Suppressor macrophage (primary cell): ENCODE measurements around the gene TCOF1.

Experiments used
- DNase-seq, 4 experiments: peaks; one replicate each; pipeline ENCODE4 v3.0.0-alpha.2; 2020 to 2022

Gene TCOF1

DNA sequence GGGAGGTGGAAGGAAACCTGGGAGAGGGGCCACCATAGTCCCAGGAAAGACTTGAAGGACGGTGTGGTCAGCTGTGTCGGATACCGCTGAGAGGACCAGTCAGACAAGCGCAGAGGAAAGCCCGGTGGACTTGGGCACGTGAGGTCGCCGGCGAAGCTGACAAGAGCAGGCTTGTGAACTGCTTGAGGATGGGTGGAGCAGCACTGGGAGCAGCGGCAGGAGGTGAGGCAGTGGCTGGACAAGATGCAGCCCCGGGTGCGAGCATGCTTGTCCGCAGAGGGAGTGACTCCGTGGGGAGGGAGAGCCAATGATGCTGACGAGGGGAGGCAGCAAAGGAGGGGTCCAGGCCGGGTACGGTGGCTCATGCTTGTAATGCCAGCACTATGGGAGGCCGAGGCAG is 73.6 kb downstream of the TCOF1 start:
- DNase-seq: no peak

DNA sequence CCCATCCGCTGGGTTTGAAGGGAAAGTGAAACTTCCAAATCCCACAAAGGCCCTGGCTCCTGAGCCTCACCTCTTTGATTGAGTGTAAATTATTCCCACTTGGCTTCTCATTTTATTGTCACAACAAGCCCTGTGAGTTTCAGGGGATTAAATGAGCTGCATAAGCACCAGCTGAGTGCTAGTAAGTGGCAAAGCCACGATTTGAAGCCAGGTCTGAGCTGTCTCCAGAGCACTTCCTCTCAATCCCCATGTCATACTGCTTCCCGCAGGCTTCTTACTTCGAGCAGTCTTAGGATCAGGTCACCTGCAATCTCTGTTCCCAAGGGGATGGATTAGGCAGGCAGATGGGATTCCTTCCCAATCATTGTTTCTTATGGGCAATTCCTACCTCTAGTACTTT is 74.1 kb downstream of the TCOF1 start:
- no peak for DNase-seq

DNA sequence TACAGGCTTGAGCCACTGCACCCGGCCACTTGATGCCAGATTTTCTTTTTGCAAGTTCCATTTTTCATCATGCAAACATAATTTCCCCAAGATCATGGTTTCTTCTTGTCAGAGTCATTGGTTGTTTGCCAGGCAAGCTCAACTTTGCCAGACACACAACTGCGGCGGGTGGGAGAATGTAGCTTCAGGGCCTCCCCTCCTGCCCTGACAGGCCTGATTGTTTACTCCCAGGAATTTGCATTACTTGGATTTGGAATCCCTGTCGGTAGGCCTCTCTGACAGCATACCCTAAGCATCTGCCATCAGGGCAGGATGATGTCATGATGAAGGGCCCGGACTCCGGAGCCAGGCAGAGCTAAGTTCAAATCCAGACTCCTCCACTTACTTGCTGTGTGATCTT is 77.0 kb downstream of the TCOF1 start:
- DNase-seq: no peak

- peak; percentile 93 to 96 (median 94) for DNase-seq
Measured at GRCh38 chr5:150436141-150436680, 78.7 kb downstream of the TCOF1 start.

DNA sequence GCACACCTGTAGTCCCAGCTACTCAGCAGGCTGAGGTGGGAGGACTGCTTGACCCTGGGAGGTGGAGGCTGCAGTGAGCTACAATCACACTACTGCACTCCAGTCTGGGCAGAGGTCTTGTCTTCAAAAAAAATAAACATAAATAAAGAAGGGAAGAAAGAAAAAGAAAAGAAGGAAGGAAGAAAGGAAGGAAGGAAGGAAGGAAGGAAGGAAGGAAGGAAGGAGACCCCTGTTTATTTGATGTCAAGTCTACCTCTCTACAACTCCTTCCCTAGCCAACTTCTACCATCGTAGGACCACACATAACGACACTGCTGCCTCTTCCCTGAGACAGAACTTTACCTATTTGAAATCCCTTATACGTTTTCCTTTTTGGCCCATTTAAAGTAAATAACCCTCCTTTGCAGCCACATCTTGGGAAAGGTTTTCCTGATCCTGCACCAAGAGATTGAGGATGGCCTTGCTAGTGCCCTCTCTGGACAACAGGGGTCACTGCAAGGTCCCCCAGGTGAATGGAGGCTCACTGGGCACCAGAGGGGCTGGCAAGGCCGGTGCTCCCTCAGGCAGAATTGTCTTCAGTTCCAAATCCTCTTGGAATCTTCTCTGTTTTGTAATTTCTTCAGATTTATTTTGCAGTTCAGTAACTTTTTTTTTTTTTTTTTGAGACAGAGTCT is 81.5 kb downstream of the TCOF1 start:
- DNase-seq: peak in 3 of 4 experiments; percentile 38 to 56 (median 49)

DNA sequence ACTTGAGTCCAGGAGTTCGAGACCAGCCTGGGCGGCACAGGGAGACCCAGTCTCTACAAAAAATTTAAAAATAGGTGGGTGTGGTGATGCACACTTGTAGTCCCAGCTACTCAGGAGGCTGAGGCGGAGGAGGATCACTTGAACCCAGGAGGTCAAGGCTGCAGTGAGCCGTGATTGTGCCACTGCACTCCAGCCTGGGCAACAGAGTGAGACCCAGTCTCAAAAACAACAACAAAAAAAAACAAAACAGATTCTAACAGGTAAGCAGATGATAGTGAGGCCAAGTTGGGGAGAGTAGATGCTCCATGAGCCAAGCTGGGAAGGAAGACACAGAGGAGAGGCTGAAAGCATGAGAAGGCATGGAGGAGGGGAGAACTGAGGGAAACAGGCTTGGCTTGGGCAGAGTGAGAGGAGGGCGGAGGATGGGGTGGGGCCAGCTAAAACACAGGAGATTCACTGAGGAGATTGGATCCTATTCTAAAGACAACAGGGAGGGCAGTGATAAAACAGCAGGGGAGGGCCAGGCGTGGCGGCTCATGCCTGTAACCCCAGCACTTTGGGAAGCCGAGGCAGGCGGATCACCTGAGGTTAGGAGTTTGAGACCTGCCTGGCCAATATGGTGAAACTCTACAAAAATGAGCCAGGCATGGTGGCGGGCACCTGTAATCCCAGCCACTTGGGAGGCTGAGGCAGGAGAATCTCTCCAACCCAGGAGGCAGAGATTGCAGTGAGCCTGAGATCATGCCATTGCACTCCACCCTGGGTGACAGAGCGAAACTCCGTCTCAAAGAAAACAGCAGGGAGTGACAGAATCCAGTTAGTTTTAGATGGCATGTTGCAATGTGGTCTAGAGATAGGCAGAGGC is 83.7 kb downstream of the TCOF1 start:
- no peak for DNase-seq

- DNase-seq: no peak
Measured at GRCh38 chr5:150441813-150442698, 84.6 kb downstream of the TCOF1 start.

DNA sequence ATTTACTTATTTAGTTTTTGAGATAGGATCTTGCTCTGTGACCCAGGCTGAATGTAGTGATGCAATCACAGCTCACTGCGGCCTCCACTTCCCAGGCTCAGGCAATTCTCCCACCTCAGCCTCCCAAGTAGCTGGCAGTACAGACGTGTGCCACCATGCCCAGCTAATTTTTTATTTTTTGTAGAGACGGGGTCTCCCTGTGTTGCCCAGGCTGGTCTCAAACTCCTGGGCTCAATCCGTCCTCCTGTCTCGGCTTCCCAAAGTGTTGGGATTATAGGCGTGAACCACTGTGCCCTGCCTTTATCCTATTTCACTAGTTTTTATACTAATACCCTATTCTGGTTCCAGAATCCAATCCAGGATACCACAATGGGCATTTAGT is 85.2 kb downstream of the TCOF1 start:
- no peak for DNase-seq

GRCh38 chr5:150443242-150444075 is 86.0 kb downstream of the TCOF1 start:
- DNase-seq: no peak

GRCh38 chr5:150444770-150445169 is 87.3 kb downstream of the TCOF1 start:
- DNase-seq: no peak

DNA sequence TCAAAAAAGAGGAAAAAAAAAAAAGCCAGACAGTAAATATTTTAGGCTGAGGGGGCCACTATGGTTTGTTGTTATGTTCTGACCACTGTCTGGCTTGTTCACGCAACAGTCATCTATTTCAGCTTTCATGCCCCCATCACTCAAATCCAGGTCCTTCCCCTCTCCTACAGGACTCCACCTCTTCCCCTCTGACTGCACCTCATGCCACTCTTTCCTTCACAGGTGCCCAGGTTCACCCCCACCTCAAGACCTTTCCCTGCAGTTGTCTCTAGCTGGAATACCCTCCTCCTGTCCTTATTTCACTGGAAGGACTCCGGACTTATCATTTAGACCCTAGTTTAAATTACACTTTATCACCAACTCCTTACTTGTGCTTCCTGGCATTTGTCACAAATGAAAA is 88.6 kb downstream of the TCOF1 start:
- no peak for DNase-seq

DNA sequence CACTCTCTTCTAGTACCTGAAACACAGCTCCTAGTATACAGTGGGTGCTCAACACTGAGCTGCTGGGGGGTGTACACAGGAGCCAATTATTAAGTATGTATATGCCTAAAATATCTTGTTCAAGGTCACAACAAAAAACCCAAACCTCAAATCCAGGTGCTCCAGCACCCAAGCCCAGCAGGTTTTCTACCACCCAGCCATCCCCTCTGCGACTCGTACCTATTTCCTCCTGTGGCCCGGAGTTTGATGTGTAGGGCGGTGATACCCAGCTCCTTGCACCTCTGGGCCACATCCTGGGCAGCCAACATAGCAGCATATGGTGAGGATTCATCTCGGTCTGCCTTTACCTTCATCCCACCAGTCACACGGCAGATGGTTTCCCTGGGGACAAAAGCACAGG is 89.1 kb downstream of the TCOF1 start:
- DNase-seq: no peak

GRCh38 chr5:150447188-150447587 is 89.7 kb downstream of the TCOF1 start:
- DNase-seq: no peak

- DNase-seq: peak in 1 of 4 experiments; percentile 25
Measured at GRCh38 chr5:150448334-150448733, 90.8 kb downstream of the TCOF1 start.

GRCh38 chr5:150448952-150449516 is 91.5 kb downstream of the TCOF1 start:
- DNase-seq: peak in 1 of 4 experiments; percentile 30
